Stomach (tissue), 9 donors: Measurements from ENCODE around the gene IER5. TPM values are rescaled to one million over a fixed set of nuclear protein-coding genes. Genes with fewer than 3 reads are reported as not detected.

Experiments used
- DNase-seq, 2 donors: peaks; one replicate each; pipeline versions ENCODE4 v3.0.0 to v3.0.0-alpha.2; 2013 to 2019
- H3K27ac ChIP-seq, 5 donors: fragments of 200-600 bp in 4 of 5; sonication (generic) in 4 of 5; one replicate each; pipeline ENCODE4 v1.5.1; 2013 to 2019; ENCODE audit warnings: mild to moderate bottlenecking in 1 of 5, moderate library complexity in 1 of 5
- H3K27me3 ChIP-seq, 3 donors: fragments of 200-600 bp; sonication (generic); one replicate each; pipeline ENCODE4 v1.5.1; 2017 to 2019; ENCODE audit warnings: mixed run types in 1 of 3
- H3K36me3 ChIP-seq, 4 donors: fragments of 200-600 bp; sonication (generic); 1 replicate in 3 of 4; 2 replicates in 1 of 4; pipeline ENCODE4 v1.5.1; 2016 to 2019
- H3K4me1 ChIP-seq, 4 donors: fragments of 200-600 bp; sonication (generic); one replicate each; pipeline ENCODE4 v1.5.1; 2016 to 2019
- H3K4me3 ChIP-seq, 4 donors: fragments of 200-600 bp; sonication (generic) in 3 of 4; one replicate each; pipeline ENCODE4 v1.5.1; 2016 to 2019; ENCODE audit warnings: mild to moderate bottlenecking in 1 of 4
- H3K9me3 ChIP-seq, 4 donors: fragments of 200-600 bp; sonication (generic); one replicate each; pipeline ENCODE4 v1.5.1; 2016 to 2019
- EP300 ChIP-seq: sonication (generic); formaldehyde crosslinking; IDR thresholded peaks from one replicate; pipeline ENCODE4 v1.6.1; 2017; ENCODE audit warnings: antibody characterized with exemption
- POLR2A ChIP-seq, 4 donors: fragments of 450-650 bp; IDR thresholded peaks; one replicate each; pipeline ENCODE4 v1.6.1; 2016; ENCODE audit warnings: antibody characterized with exemption in 4 of 4, control low read depth in 2 of 4, mild to moderate bottlenecking in 1 of 4, moderate library complexity in 1 of 4
- POLR2AphosphoS5 ChIP-seq, 3 donors: sonication (generic); formaldehyde crosslinking; IDR thresholded peaks; one replicate each; pipeline ENCODE4 v1.6.1; 2016; ENCODE audit warnings: antibody characterized with exemption in 3 of 3
- WGBS, 5 donors: extraction: QIAGEN DNeasy Blood & Tissue Kit in 3 of 5; methylation state at CpG; one replicate each; pipeline versions ENCODE4 v1.1.5 to v1.1.7; 2013 to 2018; 5-methylcytosine and 5-hydroxymethylcytosine counted together
- intact Hi-C: fragments of 100-400 bp; cut with DNase I; formaldehyde crosslinking; loops from one replicate; pipeline ENCODE4 v1.15.1; 2023; ENCODE audit warnings: low total_unique reads
- polyA plus RNA-seq, 3 donors: library from polyadenylated mRNA; stranded (reverse); fragments of 200-250 nt; gene quantifications; one replicate each; pipeline ENCODE4 v1.2.3, GENCODE V29; 2013
- total RNA-seq, 5 donors: library from RNA; depleted of rRNA; stranded (reverse); fragments of >200 nt; gene quantifications; one replicate each; pipeline versions ENCODE4 v1.1.0 to v1.2.3, GENCODE V29; 2014 to 2016
- TF ChIP-seq, protein P1 (sequence below), 7 experiments: fragments of 450-650 bp in 4 of 7; fragments of 200-600 bp in 3 of 7; sonication (generic) in 3 of 7; IDR thresholded peaks; one replicate each; pipeline ENCODE4 v1.5.1; 2016 to 2019; ENCODE audit warnings: antibody characterized with exemption in 7 of 7, control low read depth in 2 of 7, mild to moderate bottlenecking in 1 of 7
- donor health status: healthy with polysubstance abuse.
- donor health status: Bipolar disorder and iron deficiency.
- donor health status: healthy.

IER5 gene
- total and polyA plus RNA-seq, 8 donors = 1.2 to 33.3 (median 10.2) TPM

DNA sequence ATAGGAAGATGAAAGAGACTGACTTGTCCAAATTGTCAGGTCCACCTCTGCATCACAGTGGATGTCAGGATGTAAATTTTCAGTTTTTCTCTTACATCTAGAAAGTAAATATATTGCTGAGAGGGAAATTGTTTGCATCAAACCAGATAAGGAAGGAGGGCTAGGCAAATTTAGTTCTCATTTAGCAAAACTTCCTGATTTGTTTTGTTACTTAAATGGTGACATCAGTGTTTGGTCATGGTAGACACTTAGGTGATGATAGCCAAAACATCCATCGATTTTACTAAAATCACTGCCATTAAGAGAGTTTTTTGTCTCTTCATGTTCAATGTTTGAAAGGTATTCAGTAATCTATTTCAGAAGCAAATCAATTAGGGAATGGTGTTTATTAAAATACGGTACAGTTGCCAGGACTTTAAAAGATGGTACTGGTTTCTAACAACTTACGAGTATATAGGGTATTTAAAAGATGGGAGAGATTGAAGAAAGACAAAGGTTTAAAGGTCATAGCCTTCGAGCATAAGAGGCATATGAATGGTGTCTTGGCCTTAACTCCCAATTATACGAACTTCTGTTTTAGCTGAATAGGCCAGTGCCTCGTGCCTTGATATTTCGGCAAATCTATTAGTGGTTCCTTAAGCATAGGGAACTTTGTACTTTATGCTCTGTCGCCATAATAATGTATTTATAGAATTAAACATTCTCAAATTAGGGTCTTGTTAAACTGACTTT, 3.0 kb downstream of the IER5 start:
- Histone ChIP-seq H3K27ac (peak overlapping the region in 4 of 5 donors; percentile 88 to 97 (median 93)), H3K36me3 (peaks cover 0 to 6% (median 2%) of the 10 kb centered on the region in 4 donors), H3K9me3 (no peaks in the 10 kb centered on the region), H3K27me3 (no peaks in the 10 kb centered on the region), H3K4me3 (peak overlapping the region in 2 of 4 donors; percentile 70 to 94), H3K4me1 (peaks cover 6 to 68% (median 49%) of the 10 kb centered on the region in 4 donors)
- WGBS, 5 donors = 84 to 88% (median 85%) methylated on average over 8 of the region's 8 CpGs
- intact Hi-C loops = loop anchor here (5.0 kb wide), 1 partner anchor 46 kb away; no protein-coding TSS in a partner anchor
- TF ChIP-seq EP300 (no peak), POLR2AphosphoS5 (IDR thresholded peaks at IDR 0.05) (no peak), POLR2A (IDR thresholded peaks at IDR 0.05) (no peak)
- TF ChIP-seq, protein P1, sequence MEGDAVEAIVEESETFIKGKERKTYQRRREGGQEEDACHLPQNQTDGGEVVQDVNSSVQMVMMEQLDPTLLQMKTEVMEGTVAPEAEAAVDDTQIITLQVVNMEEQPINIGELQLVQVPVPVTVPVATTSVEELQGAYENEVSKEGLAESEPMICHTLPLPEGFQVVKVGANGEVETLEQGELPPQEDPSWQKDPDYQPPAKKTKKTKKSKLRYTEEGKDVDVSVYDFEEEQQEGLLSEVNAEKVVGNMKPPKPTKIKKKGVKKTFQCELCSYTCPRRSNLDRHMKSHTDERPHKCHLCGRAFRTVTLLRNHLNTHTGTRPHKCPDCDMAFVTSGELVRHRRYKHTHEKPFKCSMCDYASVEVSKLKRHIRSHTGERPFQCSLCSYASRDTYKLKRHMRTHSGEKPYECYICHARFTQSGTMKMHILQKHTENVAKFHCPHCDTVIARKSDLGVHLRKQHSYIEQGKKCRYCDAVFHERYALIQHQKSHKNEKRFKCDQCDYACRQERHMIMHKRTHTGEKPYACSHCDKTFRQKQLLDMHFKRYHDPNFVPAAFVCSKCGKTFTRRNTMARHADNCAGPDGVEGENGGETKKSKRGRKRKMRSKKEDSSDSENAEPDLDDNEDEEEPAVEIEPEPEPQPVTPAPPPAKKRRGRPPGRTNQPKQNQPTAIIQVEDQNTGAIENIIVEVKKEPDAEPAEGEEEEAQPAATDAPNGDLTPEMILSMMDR (IDR thresholded peaks at IDR 0.05) = no peak
- DNase-seq = no peak

GRCh38 chr1:181092056-181092455, 3.6 kb downstream of the IER5 start:
- no peak for DNase-seq
- TF ChIP-seq POLR2A (IDR thresholded peaks at IDR 0.05) = no peak
- no peak for TF ChIP-seq EP300
- no peak for TF ChIP-seq POLR2AphosphoS5 (IDR thresholded peaks at IDR 0.05)
- TF ChIP-seq, protein P1 (IDR thresholded peaks at IDR 0.05) = no peak
- Histone ChIP-seq H3K4me1 (peaks cover 6 to 72% (median 52%) of the 10 kb centered on the region in 4 donors), H3K36me3 (peaks cover 0 to 6% (median 2%) of the 10 kb centered on the region in 4 donors), H3K4me3 (peak overlapping the region in 2 of 4 donors; percentile 70 to 94), H3K27ac (no peak overlapping the region), H3K9me3 (no peaks in the 10 kb centered on the region), H3K27me3 (no peaks in the 10 kb centered on the region)
- intact Hi-C loops = loop anchor here (5.0 kb wide), 1 partner anchor 45 kb away; no protein-coding TSS in a partner anchor
- WGBS, 5 donors = 79 to 84% (median 83%) methylated on average over 2 of the region's 2 CpGs

GRCh38 chr1:181092883-181093458, 4.5 kb downstream of the IER5 start:
- Histone ChIP-seq H3K9me3 (no peaks in the 10 kb centered on the region), H3K4me3 (no peak overlapping the region), H3K27ac (peak overlapping the region in 1 of 5 donors; percentile 76), H3K36me3 (peaks cover 0 to 6% (median 2%) of the 10 kb centered on the region in 4 donors), H3K27me3 (no peaks in the 10 kb centered on the region), H3K4me1 (peaks cover 6 to 74% (median 48%) of the 10 kb centered on the region in 4 donors)
- TF ChIP-seq POLR2AphosphoS5 (IDR thresholded peaks at IDR 0.05) (no peak), POLR2A (IDR thresholded peaks at IDR 0.05) (no peak), EP300 (no peak)
- TF ChIP-seq, protein P1 (IDR thresholded peaks at IDR 0.05) = no peak
- WGBS, 5 donors = 70 to 85% (median 78%) methylated on average over 4 of the region's 4 CpGs
- DNase-seq = no peak
- intact Hi-C loops = loop anchor here (5.0 kb wide), 1 partner anchor 44 kb away; no protein-coding TSS in a partner anchor

DNA sequence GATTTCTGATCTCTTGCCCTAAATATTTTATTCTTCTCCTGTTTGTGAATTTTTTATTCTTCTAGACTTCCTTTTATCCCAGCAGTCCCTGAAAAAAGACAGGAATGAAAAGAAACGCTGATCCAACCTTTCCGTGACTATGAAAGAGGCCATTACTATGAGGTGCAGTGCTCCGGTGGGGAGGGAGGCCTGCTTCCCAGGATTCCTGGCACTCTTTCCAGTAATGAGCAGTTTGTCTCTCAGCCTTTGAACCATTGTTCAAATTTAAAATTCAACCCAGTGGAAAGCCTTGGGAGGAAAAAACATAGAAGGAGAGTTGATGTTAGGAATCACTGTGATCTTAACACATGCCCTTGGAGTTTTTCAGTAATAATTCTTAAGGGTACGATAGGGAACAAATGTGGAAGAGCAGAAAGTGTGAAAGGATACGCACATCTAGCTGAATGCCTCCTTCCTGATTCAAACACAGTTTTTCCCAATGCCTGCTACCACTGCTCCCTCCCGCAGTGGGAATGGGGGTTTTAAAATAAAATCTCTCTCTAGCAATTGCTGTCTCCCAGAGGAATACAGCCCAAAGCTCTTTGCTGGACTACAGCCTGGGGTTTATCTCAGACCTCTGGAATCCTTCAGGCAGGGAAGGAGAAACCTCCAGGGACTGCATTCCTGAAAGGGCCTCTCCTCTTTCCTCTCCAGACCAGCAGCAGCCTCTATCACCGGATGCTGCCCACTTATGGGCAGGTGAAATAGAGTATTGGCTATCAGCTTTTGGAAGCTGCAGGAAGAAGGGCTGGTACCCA, 6.1 kb downstream of the IER5 start:
- intact Hi-C loops = loop anchor here (5.0 kb wide), 1 partner anchor 43 kb away; no protein-coding TSS in a partner anchor
- DNase-seq = peak in 1 of 2 donors; percentile 81
- Histone ChIP-seq H3K9me3 (no peaks in the 10 kb centered on the region), H3K27ac (peak overlapping the region in 3 of 5 donors; percentile 44 to 76 (median 49)), H3K4me3 (no peak overlapping the region), H3K36me3 (peaks cover 0 to 6% (median 2%) of the 10 kb centered on the region in 4 donors), H3K27me3 (no peaks in the 10 kb centered on the region), H3K4me1 (peaks cover 6 to 77% (median 52%) of the 10 kb centered on the region in 4 donors)
- no peak for TF ChIP-seq POLR2A (IDR thresholded peaks at IDR 0.05)
- TF ChIP-seq, protein P1 (IDR thresholded peaks at IDR 0.05) = no peak
- TF ChIP-seq POLR2AphosphoS5 (IDR thresholded peaks at IDR 0.05) = no peak
- TF ChIP-seq EP300 = no peak
- 59 to 76% (median 70%) methylated on average over 7 of the region's 7 CpGs for WGBS, 5 donors
